ENCODE data around the gene PSKH1. TPM values are rescaled to one million over a fixed set of nuclear protein-coding genes. Genes with fewer than 3 reads are reported as not detected.

PSKH1 gene
- total RNA-seq, 1 donor from 2014 or later = 14.4 TPM

DNA sequence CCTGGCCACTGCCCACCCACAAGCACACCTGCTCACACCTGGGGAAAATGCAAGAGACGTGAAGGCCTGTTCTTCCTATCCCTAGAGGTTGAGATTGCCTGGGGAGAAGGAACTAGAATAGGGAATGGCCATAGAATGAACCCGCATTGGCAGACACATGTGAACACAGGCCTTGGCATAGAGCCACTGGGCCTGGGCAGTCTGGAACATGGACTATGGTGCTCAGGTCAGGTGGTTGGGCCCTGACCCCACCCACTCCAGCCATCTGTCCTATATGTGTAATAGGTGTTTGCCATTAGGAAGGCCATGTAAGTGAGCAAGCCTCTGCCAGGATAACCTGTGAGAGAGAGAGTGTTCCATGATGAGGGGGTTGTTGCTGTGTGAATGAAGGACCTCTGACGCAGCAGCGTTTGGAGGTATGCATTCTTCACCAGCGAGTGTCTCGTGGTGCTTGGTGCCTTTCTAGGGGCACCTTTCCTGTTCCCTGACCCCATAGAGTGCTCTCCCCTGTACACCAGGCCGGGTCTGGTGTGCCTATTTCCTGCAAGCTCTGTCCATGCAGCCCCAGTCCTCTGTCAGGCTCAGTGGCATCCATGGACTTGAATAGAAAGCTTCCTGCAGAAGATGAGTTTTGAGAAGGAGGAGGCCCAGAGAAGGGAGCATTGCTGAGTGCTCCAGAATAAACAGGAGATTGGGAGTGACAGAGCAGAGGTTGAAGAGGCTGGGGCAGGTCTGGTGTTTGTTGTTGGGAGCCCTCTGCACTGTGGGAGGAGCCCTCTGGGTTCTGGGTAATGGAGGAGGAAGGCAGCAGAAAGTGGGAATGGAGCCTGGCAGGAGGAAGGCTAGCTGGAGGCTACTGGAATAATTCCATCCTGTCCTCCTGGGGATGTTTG lies 23.0 kb downstream of the PSKH1 start:
- Mint-ChIP-seq H3K4me1 (peaks cover 18% of the 10 kb centered on the region), H3K27ac (peak overlapping the region; percentile 31), H3K36me3 (ENCODE audit: low read depth) (peaks cover 6% of the 10 kb centered on the region), H3K27me3 (no peaks in the 10 kb centered on the region), H3K9me3 (no peaks in the 10 kb centered on the region), H3K4me3 (no peak overlapping the region)
- no peak for DNase-seq
- intact Hi-C loops (cut with micrococcal nuclease) = no loop called here

DNA sequence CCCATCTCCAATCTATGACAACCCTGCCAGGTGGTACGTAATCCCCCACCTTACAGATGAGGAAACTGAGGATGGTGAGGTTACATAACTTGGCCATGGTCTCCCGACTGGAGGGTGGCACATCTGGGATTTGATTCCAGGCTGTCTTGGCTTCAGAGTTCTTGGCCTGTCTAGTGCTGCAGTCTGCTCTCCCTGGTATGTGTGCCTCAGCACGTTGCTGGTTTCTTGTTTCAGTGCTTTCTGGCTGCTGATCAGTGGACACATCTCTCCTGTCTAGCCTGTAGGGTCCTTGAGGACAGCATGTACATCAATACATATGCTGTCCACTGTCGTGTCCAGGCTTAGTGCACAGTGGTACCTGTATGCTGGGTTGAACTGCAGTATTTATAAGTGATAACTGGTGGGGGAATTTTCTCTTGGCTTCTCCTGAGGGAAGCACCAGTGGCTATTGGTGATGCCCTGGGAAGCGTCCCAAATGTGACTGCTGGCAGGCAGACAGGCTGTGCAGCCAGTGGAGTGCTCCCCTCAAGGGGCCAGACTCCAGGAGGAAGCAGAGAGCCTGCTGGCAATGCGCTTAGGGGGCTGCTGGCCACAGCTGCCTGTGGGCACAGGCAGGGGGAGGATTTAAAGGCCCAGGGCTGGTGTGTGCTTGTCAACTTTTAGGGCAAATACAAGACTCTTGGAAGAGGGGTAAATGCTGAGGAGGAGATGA lies 24.2 kb downstream of the PSKH1 start:
- Mint-ChIP-seq H3K27me3 (no peaks in the 10 kb centered on the region), H3K4me1 (peaks cover 24% of the 10 kb centered on the region), H3K27ac (peak overlapping the region; percentile 90), H3K4me3 (no peak overlapping the region), H3K9me3 (no peaks in the 10 kb centered on the region), H3K36me3 (ENCODE audit: low read depth) (peaks cover 10% of the 10 kb centered on the region)
- no peak for DNase-seq
- intact Hi-C loops (cut with micrococcal nuclease) = no loop called here

DNA sequence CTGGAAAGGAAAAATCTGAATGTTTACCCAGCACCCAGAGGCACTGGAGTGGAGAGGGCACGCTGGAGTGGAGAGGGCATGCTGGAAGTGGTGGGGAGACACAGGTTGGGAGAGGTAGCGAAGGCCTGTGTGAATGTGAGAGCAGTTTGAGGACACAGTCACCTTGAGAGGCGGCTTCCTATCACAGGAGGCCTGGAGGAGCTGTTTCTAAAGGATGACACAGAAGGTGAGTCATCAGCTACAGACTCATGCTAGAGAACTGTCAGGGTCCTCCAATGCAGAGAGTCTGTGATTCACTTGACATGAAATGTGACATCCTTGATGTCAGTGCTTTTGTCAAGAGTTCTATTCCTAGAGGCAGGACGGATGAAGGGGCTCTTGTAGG lies 24.8 kb downstream of the PSKH1 start:
- H3K27me3 Mint-ChIP-seq = no peaks in the 10 kb centered on the region
- DNase-seq = peak; percentile 74

DNA sequence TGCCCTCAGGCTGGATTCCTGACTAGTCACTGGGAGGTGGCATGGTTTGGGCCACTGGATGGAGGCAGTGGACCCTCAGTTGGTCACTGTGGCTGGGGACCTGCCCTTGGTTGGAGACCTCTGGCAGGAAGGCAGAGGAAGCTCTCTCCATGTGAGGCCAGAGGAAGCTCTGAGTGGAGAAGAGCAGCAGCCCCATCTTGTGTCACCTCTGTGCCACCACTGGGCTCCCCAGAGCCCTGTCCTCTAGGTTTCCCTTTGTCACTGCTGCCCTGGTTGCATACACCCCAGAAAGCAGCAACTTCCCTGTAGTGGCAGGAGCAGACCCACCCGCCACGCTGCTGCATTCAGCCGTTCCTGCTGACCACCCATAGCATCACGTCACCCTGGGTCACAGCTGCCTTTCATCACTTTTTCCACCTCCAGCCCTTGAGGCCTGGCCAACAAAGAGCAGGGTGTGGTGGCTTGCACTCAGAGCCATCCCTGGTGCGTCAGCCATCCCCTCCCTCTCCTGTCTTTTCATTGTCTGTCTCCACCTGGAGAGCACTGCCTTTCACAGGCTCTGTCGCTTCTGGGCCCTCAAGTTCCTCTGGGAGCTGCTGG lies 26.7 kb downstream of the PSKH1 start:
- Mint-ChIP-seq H3K9me3 (no peaks in the 10 kb centered on the region), H3K27me3 (no peaks in the 10 kb centered on the region), H3K36me3 (ENCODE audit: low read depth) (peaks cover 6% of the 10 kb centered on the region), H3K27ac (no peak overlapping the region), H3K4me1 (peaks cover 25% of the 10 kb centered on the region), H3K4me3 (no peak overlapping the region)
- intact Hi-C loops (cut with micrococcal nuclease) = no loop called here
- DNase-seq = no peak

More for the DNA sequence above, 24.8 kb downstream of the PSKH1 start:
- intact Hi-C loops (cut with micrococcal nuclease) = no loop called here
- H3K9me3 Mint-ChIP-seq = no peaks in the 10 kb centered on the region
- peaks cover 10% of the 10 kb centered on the region for H3K36me3 Mint-ChIP-seq (ENCODE audit: low read depth)
- peak overlapping the region; percentile 90 for H3K27ac Mint-ChIP-seq
- no peak overlapping the region for H3K4me3 Mint-ChIP-seq
- peaks cover 26% of the 10 kb centered on the region for H3K4me1 Mint-ChIP-seq

DNA sequence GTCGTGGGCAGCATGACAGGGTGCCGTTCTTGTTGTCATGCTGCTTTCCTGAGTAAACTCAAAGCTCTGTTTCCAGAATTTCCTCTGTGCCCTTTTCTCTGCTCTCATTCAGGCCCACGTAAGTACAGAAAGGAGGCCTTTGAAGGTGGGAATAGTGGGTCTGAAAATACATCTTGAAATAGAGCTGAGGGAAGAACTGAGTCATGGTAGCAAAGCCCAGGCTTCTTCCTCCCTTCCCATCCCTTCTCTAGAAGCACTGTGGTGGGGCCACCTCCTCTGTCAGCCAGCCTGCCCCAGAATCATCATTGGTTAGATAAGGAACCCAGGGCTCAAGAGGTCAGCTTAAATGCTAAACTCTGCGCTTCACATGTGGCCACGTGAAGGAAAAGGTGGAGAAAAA lies 29.2 kb downstream of the PSKH1 start:
- no peak for DNase-seq
- H3K36me3 Mint-ChIP-seq (ENCODE audit: low read depth) = peaks cover 5% of the 10 kb centered on the region
- no peaks in the 10 kb centered on the region for H3K27me3 Mint-ChIP-seq
- no peak overlapping the region for H3K4me3 Mint-ChIP-seq
- peak overlapping the region; percentile 80 for H3K27ac Mint-ChIP-seq
- no peaks in the 10 kb centered on the region for H3K9me3 Mint-ChIP-seq
- intact Hi-C loops (cut with micrococcal nuclease) = no loop called here
- peaks cover 23% of the 10 kb centered on the region for H3K4me1 Mint-ChIP-seq

DNA sequence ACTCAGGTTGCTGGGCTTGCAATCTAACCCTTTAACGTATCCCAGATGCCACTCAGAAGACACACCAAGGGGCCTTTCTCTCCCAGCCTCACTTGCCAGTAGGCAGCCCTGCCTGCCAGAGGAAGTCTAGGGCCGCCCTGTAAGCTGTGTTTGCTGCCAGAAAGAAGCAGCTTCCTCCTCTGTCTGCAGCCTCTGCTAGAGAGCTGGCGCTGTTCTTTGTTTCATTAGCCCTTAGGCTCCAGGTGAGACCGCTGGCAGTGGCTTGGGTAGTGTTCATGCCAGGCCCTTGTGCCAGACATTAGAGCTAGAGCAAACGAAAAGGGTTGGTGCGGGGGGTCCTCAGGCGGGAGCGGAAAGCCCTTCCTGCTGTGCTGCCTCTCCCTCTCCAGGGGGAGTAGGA lies 29.7 kb downstream of the PSKH1 start:
- no peaks in the 10 kb centered on the region for H3K9me3 Mint-ChIP-seq
- intact Hi-C loops (cut with micrococcal nuclease) = no loop called here

DNA sequence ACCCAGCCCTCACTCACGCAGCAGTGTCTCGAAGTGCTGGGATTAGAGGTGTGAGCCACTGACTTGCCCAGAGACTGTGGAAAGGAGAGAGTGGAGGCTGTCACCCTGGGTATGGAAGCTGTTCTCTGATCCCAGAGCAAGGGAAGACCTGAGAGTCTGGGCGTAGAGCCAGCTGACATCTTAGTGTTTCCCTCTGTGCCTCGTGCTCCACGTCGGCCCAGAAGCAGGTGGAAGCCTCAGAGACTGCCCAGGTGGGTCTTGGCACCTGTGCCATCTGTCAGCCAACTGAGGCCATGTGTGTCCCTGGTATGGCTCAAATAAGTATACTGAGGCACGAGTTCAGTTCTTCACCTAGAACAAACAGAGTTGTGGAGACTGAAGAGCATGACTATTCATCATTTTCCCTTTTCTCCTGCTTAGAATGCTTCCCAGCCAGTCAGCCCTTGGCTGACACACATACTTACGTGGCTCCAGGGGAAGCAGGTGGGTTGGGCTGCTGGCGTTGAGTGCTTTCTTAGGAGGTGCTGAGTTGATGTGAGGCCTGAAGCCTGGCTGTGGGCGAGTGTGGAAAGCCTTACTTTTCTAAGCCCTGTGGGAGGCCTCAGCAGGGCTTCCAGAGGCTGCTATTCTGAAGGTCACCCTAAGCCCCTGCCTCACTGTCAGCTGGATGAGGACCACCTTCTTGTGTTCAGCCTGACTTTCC lies 30.5 kb downstream of the PSKH1 start:
- no peaks in the 10 kb centered on the region for H3K27me3 Mint-ChIP-seq
- H3K36me3 Mint-ChIP-seq (ENCODE audit: low read depth) = peaks cover 8% of the 10 kb centered on the region
- H3K4me1 Mint-ChIP-seq = peaks cover 14% of the 10 kb centered on the region
- H3K9me3 Mint-ChIP-seq = no peaks in the 10 kb centered on the region
- H3K27ac Mint-ChIP-seq = no peak overlapping the region
- H3K4me3 Mint-ChIP-seq = no peak overlapping the region
- no peak for DNase-seq
- intact Hi-C loops (cut with micrococcal nuclease) = no loop called here

More for the DNA sequence above, 29.7 kb downstream of the PSKH1 start:
- H3K4me1 Mint-ChIP-seq = peaks cover 17% of the 10 kb centered on the region
- peaks cover 5% of the 10 kb centered on the region for H3K36me3 Mint-ChIP-seq (ENCODE audit: low read depth)
- H3K27ac Mint-ChIP-seq = no peak overlapping the region
- H3K27me3 Mint-ChIP-seq = no peaks in the 10 kb centered on the region
- no peak overlapping the region for H3K4me3 Mint-ChIP-seq
- no peak for DNase-seq

DNA sequence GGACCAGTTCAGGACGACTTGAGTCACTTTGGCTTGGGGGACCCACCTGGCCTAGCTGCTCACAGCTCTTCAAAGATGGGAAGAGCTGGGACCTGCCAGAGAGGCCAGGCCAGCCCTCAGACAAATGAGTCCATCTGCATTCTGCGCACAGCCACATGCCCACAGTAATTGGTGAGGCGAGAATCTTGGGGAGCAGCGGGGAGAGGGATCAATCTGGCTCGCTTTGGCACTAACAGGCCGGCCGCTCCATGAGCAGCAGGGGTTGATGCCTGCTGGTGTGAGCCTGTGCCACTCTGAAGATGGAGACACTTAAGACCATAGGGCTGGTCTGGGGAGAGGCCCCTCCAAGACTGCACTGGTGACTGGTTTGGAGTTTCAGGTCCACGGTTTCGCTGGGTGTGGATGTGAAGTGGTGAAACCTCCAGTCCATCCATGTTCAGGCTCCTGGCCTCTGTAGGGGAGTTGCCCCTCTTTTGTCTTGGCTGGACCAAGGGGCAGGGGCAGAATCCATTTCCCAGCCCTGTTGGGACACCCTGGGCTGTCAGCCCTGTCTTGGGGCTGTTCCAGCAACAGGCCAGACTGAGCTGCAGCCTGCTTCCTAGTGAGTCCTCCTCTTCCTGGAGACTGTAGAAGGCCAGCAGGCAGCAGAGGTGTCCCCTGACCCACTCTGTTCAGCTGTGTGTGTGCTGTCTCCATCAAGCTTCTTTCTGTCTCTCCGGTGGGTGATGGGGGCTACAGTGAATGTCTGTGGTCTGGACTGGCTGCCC lies 31.3 kb downstream of the PSKH1 start:
- Mint-ChIP-seq H3K4me3 (no peak overlapping the region), H3K4me1 (peaks cover 14% of the 10 kb centered on the region), H3K27ac (no peak overlapping the region), H3K27me3 (no peaks in the 10 kb centered on the region), H3K36me3 (ENCODE audit: low read depth) (peaks cover 9% of the 10 kb centered on the region), H3K9me3 (no peaks in the 10 kb centered on the region)
- intact Hi-C loops (cut with micrococcal nuclease) = no loop called here
- DNase-seq = no peak

DNA sequence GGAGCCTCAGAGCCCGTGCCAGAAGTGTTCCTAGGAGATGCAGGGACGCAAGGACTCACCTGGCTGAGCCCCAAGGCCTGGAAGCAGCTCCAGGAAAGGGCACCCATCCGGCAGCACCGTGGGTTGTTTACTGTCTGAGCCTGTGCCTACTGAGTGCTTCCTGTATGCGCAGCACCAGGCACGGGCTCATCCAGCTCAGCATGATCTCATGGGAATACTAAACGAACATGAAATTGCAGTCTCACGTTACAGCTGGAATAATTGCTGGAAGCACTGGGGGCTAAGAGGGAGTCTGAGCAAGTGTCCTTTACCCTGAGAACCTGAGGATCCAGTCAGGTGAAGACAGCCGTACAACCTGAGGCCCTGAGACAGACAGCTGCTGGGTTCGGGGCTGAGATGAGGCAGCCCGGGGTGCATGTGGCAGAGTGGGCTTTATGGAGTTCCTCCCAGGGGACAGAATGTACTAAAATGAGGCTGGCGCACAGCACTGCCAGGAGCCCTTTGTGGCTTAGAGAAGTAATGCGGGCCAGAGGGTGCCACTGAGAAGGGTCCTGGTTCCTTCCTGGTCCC lies 33.2 kb downstream of the PSKH1 start:
- Mint-ChIP-seq H3K4me1 (peaks cover 13% of the 10 kb centered on the region), H3K27ac (no peak overlapping the region), H3K27me3 (no peaks in the 10 kb centered on the region), H3K9me3 (no peaks in the 10 kb centered on the region), H3K36me3 (ENCODE audit: low read depth) (peaks cover 14% of the 10 kb centered on the region), H3K4me3 (no peak overlapping the region)
- intact Hi-C loops (cut with micrococcal nuclease) = no loop called here
- DNase-seq = no peak

DNA sequence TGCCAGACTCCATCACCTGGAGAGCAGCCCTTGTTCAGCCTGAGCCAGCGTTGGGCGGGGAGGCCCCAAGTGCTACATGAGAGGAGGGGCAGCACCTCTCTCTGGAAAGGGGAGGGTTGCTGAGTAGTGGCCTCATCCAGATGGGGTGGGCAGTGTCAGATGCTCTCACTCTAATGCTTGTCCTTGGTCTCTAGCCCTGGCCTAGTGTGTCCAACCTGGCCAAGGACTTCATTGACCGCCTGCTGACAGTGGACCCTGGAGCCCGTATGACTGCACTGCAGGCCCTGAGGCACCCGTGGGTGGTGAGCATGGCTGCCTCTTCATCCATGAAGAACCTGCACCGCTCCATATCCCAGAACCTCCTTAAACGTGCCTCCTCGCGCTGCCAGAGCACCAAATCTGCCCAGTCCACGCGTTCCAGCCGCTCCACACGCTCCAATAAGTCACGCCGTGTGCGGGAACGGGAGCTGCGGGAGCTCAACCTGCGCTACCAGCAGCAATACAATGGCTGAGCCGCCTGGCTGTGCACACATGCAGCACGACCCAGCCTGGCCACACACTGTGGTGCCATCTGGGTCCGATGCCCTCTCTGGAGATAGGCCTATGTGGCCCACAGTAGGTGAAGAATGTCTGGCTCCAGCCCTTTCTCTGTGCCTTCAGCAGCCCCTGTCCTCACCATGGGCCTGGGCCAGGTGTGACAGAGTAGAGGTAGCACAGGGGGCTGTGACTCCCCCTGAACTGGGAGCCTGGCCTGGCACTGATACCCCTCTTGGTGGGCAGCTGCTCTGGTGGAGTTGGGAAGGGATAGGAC lies 34.3 kb downstream of the PSKH1 start:
- intact Hi-C loops (cut with micrococcal nuclease) = no loop called here
- H3K4me3 Mint-ChIP-seq = no peak overlapping the region
- no peak overlapping the region for H3K27ac Mint-ChIP-seq
- peaks cover 16% of the 10 kb centered on the region for H3K36me3 Mint-ChIP-seq (ENCODE audit: low read depth)
- no peaks in the 10 kb centered on the region for H3K27me3 Mint-ChIP-seq
- DNase-seq = no peak
- peaks cover 5% of the 10 kb centered on the region for H3K4me1 Mint-ChIP-seq
- H3K9me3 Mint-ChIP-seq = no peaks in the 10 kb centered on the region

DNA sequence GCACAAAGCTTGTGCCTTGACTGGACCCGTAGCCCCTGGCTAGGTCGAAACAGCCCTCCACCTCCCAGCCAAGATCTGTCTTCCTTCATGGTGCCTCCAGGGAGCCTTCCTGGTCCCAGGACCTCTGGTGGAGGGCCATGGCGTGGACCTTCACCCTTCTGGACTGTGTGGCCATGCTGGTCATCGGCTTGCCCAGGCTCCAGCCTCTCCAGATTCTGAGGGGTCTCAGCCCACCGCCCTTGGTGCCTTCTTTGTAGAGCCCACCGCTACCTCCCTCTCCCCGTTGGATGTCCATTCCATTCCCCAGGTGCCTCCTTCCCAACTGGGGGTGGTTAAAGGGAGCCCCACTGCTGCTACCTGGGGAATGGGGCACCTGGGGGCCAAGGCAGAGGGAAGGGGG lies 35.1 kb downstream of the PSKH1 start:
- no peaks in the 10 kb centered on the region for H3K27me3 Mint-ChIP-seq
- H3K27ac Mint-ChIP-seq = peak overlapping the region; percentile 66
- H3K36me3 Mint-ChIP-seq (ENCODE audit: low read depth) = peaks cover 19% of the 10 kb centered on the region
- no peak for DNase-seq
- H3K9me3 Mint-ChIP-seq = no peaks in the 10 kb centered on the region
- intact Hi-C loops (cut with micrococcal nuclease) = loop anchor here (1.0 kb wide), 2 partner anchors 45 to 112 kb away; no protein-coding TSS in a partner anchor
- H3K4me3 Mint-ChIP-seq = no peak overlapping the region
- peaks cover 4% of the 10 kb centered on the region for H3K4me1 Mint-ChIP-seq

Measured in activated CD4-positive, alpha-beta T cell treated with anti-CD3 and anti-CD28 coated beads, Interleukin-2, amount 10 ng/mL, durations not matched to agents 24 days and 14 days (primary cell).